Tibial artery (tissue), 4 donors: ENCODE results near the gene ZBTB16.

ENCODE experiments used
- DNase-seq, 2 donors: peaks; one replicate each; pipeline ENCODE4 v3.0.0-alpha.2; 2019
- H3K27ac ChIP-seq, 2 donors: fragments of 200-600 bp; sonication (generic) in 1 of 2; 1 replicate in 1 of 2; 2 replicates in 1 of 2; pipeline ENCODE4 v1.5.1; 2018 to 2019; ENCODE audit warnings: mild to moderate bottlenecking in 1 of 2
- H3K27me3 ChIP-seq, 2 donors: fragments of 200-600 bp; sonication (generic) in 1 of 2; one replicate each; pipeline versions ENCODE4 v1.5.1 to v1.6.0; 2016 to 2019
- H3K36me3 ChIP-seq, 3 donors: fragments of 200-600 bp; sonication (generic) in 2 of 3; one replicate each; pipeline ENCODE4 v1.5.1; 2016 to 2019; ENCODE audit warnings: mild to moderate bottlenecking in 2 of 3
- H3K4me1 ChIP-seq, 4 donors: fragments of 200-600 bp; sonication (generic) in 2 of 4; 1 replicate in 3 of 4; 2 replicates in 1 of 4; pipeline ENCODE4 v1.5.1; 2016 to 2019
- H3K4me3 ChIP-seq, 2 donors: fragments of 200-600 bp; sonication (generic) in 1 of 2; 1 replicate in 1 of 2; 2 replicates in 1 of 2; pipeline ENCODE4 v1.5.1; 2018 to 2019; ENCODE audit warnings: mild to moderate bottlenecking in 2 of 2
- H3K9me3 ChIP-seq, 3 donors: fragments of 200-600 bp; sonication (generic) in 1 of 3; one replicate each; pipeline ENCODE4 v1.5.1; 2016 to 2019
- intact Hi-C: fragments of 100-400 bp; cut with DNase I; formaldehyde crosslinking; loops from one replicate; pipeline ENCODE4 v1.15.0; 2023; ENCODE audit warnings: low total_unique reads
- TF ChIP-seq, protein P1 (sequence below), 2 experiments: fragments of 200-600 bp in 1 of 2; fragments of 450-650 bp in 1 of 2; IDR thresholded peaks; one replicate each; pipeline ENCODE4 v1.5.1; 2017 to 2019; ENCODE audit warnings: antibody characterized with exemption in 2 of 2, mild to moderate bottlenecking in 1 of 2, moderate library complexity in 1 of 2

ZBTB16 gene, protein sequence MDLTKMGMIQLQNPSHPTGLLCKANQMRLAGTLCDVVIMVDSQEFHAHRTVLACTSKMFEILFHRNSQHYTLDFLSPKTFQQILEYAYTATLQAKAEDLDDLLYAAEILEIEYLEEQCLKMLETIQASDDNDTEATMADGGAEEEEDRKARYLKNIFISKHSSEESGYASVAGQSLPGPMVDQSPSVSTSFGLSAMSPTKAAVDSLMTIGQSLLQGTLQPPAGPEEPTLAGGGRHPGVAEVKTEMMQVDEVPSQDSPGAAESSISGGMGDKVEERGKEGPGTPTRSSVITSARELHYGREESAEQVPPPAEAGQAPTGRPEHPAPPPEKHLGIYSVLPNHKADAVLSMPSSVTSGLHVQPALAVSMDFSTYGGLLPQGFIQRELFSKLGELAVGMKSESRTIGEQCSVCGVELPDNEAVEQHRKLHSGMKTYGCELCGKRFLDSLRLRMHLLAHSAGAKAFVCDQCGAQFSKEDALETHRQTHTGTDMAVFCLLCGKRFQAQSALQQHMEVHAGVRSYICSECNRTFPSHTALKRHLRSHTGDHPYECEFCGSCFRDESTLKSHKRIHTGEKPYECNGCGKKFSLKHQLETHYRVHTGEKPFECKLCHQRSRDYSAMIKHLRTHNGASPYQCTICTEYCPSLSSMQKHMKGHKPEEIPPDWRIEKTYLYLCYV

DNA sequence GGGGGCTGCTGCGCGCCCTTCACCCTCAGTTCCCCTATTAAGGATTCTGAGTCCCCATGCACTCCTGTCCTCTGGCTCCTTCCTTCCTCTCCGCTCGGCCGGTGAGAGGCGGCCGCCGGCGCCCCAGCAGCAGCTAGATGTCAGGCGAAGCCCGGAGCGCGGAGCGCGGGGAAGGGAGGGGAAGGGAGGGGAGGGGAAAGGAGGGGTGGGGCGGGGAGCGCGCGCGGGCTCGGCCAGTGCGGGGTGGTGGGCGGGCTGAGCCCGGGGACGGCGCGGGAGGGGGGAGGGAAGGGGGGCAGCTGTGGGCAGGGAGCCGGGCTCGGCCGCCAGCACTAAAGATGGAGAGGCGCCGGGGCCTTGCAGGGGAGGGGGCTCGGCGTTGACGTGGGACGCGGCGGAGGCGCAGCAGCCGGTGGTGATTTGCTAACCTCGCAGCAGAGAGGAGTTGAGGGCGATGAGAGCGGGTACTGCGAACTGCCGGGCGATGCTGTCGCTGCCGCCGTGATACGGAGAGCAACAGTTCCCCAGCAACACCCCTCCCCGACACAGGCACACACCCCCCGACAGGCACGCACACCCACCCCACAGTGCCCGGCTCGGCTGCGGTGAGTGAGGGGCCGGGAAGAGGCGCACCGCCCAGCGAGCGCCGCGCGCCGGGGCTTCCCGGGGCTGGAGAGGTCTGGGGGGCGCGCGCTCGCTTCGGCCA is at the start of gene ZBTB16:
Gene ZBTB16 (plus strand): TSS at position 434 of the 706 bp plus-strand sequence. CDS start 3,590 bp downstream, outside the sequence.
- Histone ChIP-seq H3K9me3 (no peaks in the 10 kb centered on the region), H3K4me1 (peaks cover 0 to 42% (median 28%) of the 10 kb centered on the region in 4 donors), H3K27ac (peak within 1 kb of the TSS; percentile 97 to 98), H3K4me3 (peak within 1 kb of the TSS; percentile 94 to 99), H3K36me3 (peaks cover 33 to 44% (median 40%) of the 10 kb centered on the region in 3 donors), H3K27me3 (no peaks in the 10 kb centered on the region)
- intact Hi-C loops: loop anchor here (5.0 kb wide), 1 partner anchor 67 kb away; no protein-coding TSS in a partner anchor
- peak; percentile 88 to 95 for DNase-seq
- TF ChIP-seq, protein P1, sequence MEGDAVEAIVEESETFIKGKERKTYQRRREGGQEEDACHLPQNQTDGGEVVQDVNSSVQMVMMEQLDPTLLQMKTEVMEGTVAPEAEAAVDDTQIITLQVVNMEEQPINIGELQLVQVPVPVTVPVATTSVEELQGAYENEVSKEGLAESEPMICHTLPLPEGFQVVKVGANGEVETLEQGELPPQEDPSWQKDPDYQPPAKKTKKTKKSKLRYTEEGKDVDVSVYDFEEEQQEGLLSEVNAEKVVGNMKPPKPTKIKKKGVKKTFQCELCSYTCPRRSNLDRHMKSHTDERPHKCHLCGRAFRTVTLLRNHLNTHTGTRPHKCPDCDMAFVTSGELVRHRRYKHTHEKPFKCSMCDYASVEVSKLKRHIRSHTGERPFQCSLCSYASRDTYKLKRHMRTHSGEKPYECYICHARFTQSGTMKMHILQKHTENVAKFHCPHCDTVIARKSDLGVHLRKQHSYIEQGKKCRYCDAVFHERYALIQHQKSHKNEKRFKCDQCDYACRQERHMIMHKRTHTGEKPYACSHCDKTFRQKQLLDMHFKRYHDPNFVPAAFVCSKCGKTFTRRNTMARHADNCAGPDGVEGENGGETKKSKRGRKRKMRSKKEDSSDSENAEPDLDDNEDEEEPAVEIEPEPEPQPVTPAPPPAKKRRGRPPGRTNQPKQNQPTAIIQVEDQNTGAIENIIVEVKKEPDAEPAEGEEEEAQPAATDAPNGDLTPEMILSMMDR (IDR thresholded peaks at IDR 0.05): peak in 1 of 2 experiments; percentile 35

DNA sequence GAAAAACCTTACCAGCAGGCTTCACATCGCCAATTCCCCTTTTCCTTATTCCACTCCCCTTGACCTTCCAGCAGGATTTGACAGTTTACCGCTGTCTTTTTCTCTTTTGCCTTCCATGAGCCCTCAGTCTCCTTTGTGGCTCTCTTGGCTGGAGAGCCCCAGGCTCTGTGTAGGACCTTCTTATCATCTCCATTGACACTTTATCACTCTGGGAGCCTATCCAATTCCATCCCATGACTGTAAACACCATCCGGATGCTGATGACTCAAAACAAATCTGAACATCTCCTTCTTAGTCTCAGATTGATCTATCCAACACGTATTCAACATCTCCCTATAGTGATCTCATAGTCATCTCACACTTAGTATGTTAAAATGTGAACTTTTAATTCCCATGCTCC is 48.6 kb upstream of the ZBTB16 start:
- Histone ChIP-seq H3K36me3 (no peaks in the 10 kb centered on the region), H3K4me3 (no peak overlapping the region), H3K27me3 (peaks cover 0 to 4% of the 10 kb centered on the region in 2 donors), H3K27ac (no peak overlapping the region), H3K9me3 (no peaks in the 10 kb centered on the region), H3K4me1 (no peaks in the 10 kb centered on the region)
- DNase-seq: no peak
- TF ChIP-seq, protein P1 (IDR thresholded peaks at IDR 0.05): no peak
- intact Hi-C loops: no loop called here

DNA sequence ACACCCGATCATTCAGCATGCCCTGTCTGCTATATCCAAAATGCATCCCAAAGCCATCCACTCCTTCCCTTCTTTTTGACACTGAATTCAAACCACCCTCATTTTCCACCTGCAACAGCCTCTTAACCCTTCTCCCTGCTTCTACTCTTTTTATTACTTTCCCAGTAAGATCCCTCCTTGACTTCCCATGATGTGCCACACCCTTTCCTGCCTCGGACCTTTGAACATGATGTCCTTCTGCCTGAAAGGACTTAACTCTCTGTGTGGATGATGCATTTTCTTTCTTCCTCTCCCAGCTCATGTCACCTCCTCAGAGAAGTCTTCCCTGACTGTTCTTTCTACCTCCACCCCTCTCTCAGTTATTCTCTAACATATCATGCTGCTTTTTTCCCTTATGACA is 48.1 kb upstream of the ZBTB16 start:
- Histone ChIP-seq H3K4me1 (no peaks in the 10 kb centered on the region), H3K27me3 (peaks cover 0 to 4% of the 10 kb centered on the region in 2 donors), H3K27ac (no peak overlapping the region), H3K9me3 (no peaks in the 10 kb centered on the region), H3K4me3 (no peak overlapping the region), H3K36me3 (no peaks in the 10 kb centered on the region)
- no peak for DNase-seq
- intact Hi-C loops: no loop called here
- TF ChIP-seq, protein P1 (IDR thresholded peaks at IDR 0.05): no peak

DNA sequence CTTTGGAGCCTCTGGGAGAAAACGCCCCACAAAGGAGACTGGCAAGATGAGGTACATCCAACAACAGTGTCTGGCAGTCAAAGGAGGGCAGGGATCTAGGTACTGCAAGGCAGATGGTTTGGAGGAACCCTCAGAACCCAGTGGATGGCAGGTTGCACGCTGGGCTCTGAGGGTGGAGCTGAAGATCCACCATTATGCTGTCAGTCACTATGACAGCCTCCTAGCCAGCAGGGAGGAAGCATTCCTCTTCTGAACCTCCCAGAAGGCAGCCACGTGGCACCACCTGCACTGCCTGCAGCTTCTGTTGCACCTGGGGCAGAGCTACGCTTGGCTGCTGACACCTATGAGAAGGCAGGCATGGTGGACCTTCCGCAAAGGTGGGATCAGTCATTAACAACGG is 44.4 kb upstream of the ZBTB16 start:
- Histone ChIP-seq H3K36me3 (no peaks in the 10 kb centered on the region), H3K4me1 (no peaks in the 10 kb centered on the region), H3K9me3 (no peaks in the 10 kb centered on the region), H3K27me3 (peaks cover 0 to 4% of the 10 kb centered on the region in 2 donors), H3K27ac (no peak overlapping the region), H3K4me3 (no peak overlapping the region)
- DNase-seq: no peak
- intact Hi-C loops: no loop called here
- TF ChIP-seq, protein P1 (IDR thresholded peaks at IDR 0.05): no peak

DNA sequence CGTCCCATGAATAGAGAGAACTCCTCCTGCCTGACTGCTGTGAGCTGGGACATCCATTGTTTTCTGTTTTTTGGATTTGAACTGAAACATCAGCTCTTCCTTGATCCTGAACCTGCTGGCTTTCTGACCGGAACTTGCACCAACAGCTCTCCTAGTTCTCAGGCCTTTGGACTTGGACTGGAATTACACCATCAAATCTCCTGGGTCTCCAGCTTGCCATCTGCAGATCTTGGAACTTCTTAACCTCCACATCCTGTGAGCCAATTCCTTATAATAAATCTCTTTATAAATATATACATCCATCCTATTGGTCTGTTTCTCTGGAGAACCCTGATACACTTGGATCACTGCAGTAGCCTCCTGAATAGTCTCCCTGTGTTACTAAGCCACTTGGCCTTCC is 42.5 kb upstream of the ZBTB16 start:
- Histone ChIP-seq H3K27me3 (peaks cover 0 to 4% of the 10 kb centered on the region in 2 donors), H3K4me1 (no peaks in the 10 kb centered on the region), H3K36me3 (no peaks in the 10 kb centered on the region), H3K4me3 (no peak overlapping the region), H3K27ac (no peak overlapping the region), H3K9me3 (no peaks in the 10 kb centered on the region)
- no peak for DNase-seq
- TF ChIP-seq, protein P1 (IDR thresholded peaks at IDR 0.05): no peak
- intact Hi-C loops: no loop called here
